ENCODE results near the gene PDZK1IP1.
"Not testable (repeated sequence)": the region's sequence is repeated elsewhere in the genome, so short reads cannot be mapped to it uniquely, and the experiment has no call there.

The PDZK1IP1 gene

DNA sequence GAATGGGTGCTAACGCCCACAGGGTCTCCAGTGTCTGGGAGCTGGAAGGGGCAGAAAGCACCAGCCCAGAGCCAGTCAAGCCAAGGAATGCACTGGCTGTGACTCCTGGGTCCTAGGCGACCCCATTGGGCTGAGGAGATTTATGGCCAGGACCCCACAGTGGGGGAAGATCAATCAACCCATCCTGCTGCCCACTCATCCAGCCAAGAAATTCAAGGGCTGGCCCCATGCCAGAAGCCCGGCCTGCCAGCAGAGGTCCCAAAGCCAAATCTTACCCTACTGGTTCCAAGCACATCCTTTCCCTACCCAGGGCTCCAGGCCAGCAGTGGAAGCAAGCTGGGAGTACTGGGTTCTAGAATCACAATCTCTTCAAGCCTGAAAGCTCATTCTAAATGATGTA lies 6.8 kb upstream of the PDZK1IP1 start:
- DNase-seq (ENCODE audit: low read depth, low spot score) = no peak

DNA sequence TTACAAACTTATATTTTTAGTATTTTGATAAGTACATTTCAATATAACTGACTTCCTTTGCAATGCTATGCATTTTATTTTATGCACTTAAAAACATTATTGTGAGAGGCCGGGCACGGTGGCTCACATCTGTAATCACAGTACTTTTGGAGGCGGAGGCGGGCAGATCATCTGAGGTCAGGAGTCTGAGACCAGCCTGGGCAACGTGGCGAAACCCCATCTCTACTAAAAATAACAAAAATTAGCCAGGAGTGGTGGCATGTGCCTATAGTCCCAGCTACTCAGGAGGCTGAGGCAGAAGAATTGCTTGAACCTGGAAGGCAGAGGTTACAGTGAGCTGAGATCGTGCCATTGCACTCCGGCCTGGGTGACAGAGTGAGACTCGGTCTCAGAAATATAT lies 6.1 kb upstream of the PDZK1IP1 start:
- DNase-seq (ENCODE audit: low read depth, low spot score) = not testable (repeated sequence)

DNA sequence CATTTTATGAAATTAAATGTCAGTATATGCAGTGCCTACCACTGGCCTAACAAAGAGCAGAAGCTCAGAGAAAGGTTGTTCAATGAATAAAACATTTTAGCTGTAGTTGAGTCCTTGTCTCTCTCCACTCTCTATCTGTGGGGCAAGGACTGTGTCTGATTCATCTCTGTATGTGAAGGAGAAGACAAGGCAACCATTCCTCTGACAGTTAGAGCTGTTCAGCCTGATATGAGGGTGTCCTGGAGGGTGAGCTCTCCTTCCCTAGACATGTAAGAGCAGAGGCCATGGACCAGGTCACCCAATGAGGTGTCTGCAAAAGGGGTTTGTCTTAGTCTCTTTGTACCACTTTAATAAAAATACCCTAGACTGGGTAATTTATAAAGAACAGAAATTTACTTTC lies 4.5 kb upstream of the PDZK1IP1 start:
- no peak for DNase-seq (ENCODE audit: low read depth, low spot score)

DNA sequence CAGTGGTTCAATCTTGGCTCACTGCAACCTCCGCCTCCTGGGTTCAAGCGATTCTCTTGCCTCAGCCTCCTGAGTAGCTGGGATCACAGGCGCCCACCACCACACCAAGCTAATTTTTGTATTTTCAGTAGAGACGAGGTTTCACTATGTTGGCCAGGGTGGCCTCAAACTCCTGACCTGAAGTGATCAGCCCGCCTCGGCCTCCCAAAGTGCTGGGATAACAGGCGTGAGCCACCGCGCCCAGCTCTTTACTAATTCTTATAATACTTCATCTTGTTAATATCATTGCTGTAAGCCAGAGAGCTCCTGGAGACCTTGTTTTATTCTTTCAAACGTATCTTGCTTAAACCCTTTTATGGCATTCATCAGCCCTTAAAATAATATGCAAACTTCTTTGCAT lies 3.7 kb upstream of the PDZK1IP1 start:
- not testable (repeated sequence) for DNase-seq (ENCODE audit: low read depth, low spot score)

DNA sequence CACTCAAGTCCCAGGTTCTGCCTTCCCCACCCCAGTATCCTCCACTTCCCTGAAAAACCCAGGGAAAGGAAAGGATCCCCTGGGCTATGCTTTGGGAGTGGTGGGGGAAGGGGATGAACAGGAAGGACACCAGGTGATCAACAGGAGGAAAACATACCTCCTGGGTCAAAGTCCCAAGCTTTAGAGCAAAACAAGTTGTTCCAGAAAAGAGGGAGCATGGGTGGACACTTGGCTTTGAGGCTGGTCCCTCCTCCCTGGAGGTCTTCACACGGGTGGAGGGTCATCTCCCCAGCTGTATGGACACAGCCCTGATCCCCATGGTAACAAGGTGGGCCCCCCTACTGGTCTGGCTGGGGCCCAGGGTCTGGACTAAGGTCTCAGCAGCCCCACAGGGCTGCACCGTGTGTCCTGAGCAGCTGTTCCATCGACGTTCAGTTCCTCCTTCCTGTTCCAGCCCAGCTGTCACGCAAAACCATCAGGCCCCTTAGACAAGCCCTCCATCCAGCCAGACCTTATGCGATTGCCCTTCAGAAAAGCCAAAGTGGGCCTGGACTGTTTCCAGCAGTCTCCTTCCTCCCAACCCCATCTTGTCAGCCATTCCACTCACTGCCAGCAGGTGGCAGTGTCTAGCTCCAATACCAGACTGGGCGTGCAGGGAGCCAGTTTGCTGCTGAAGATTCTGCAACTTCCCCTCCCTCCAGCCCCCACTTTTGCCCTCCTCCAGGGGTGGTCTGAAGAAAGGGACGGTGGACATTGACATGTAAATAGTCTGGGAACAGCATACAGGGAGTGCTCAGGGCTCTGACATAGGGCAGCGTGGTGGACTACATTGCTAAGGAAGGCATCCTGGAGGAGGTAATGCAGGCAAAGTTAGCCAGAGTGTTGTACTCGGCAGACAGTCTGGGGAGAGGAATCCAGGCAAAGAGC lies 2.9 kb upstream of the PDZK1IP1 start:
- peak; percentile 20 for DNase-seq (ENCODE audit: low read depth, low spot score)

DNA sequence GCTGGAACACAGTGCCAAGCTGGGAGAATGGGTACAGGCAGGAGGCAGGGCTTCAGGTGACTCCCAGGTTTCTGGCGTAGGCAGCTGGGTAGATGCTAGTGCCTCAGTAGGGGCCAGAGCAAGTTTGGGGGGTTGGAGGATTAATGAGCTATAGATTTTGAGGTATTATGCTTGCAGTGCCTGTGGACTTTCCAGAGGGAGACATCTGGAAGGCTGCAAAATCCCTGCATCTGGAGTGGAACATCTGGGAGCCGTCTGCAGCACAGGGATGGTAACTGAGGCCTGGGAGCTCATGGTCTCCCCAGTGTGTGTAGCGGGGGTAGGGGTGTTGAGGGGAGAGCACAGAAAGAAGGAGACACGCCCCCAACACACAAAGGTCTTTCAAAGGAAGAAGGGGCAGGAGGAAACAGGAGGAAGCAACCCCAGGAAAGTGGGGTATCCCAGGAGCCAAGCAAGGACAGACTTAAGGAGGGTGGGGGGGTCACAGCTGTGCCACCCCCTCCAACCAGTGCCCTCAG lies 2.2 kb upstream of the PDZK1IP1 start:
- no peak for DNase-seq (ENCODE audit: low read depth, low spot score)

DNA sequence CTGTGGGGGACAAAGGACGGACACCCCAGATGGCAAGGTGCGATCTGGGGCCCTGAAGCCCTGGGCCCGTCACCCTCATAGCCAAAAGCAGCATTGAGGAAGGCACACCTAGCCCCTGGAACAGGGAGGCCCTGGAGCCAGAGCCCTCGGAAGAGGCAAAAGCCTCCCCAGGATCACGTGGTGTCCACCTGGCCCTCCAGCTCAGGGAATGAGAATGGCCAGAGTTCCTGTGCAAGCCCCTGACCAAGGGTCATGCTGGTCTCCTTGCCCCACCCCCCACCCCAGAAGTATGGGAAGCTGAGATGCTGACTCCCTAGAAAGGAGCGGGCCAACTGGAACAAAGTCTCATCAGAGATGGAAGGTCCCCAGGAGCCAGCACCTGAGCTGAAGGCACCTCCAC lies 1.0 kb upstream of the PDZK1IP1 start:
- no peak for DNase-seq (ENCODE audit: low read depth, low spot score)

DNA sequence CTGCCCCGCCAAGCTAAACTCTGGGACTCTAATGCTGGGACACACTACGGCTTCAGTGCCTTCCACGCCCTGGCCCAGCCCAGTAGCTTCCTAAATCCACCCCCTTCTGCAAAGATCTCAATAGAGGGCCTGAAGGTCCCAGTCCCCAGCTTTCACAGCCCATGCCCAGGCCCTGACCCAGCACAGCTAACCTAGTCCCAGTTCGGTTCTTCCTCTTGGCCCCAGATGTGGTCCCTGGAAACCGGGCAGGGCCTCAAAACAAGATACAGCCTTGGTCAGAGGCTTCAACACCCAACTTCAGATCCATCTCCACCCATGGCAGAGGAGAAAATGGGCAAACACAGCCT lies 646 bp upstream of the PDZK1IP1 start:
- DNase-seq (ENCODE audit: low read depth, low spot score) = no peak

DNA sequence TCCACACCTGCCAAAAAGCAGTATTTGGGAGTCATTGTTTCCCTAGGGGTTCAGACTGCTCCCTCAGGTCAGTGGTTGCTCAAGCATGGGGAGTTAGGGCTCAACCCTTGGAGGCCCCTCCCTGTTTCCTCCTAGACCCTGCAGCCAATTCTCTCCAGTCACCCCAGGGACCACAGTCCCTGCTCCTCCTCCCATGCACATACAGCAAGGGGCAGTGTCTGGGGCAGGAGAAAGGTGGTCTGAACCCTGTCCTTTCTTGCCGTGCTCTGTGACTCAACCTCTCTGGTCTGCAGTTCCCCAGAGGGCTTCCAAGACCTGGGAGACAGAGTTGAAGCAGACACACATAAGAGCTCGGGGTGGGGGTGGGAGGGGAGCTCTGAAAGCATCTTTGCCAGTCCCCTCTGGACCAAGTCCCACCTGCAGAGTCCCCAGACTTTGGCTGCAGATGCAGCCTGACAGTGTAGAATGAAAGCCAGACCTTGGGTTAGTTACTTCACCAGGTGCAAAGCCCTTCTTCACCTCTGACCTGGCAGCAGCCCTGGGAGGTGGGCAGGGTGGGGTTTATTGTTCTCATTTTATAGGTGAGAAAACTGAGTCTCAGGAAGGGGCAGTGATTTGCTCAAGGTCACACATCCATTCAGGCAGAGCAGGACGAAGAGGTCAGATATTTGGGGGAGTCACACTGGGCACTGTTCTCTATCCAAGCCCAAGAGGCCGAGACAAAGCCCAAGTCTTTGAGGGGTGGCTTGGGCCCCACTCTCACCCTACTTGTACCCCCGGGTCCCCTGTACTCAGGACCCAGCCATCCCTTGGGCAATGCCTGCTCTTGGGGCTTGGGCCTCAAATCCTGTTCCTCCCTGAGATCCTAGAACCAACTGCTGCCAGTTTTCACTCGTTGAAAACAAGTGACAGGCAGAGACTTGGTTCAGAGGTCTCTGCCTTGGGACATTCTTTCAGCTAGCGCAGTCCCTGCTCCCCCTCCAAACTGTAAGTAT lies 748 bp downstream of the PDZK1IP1 start:
- no peak for DNase-seq (ENCODE audit: low read depth, low spot score)

DNA sequence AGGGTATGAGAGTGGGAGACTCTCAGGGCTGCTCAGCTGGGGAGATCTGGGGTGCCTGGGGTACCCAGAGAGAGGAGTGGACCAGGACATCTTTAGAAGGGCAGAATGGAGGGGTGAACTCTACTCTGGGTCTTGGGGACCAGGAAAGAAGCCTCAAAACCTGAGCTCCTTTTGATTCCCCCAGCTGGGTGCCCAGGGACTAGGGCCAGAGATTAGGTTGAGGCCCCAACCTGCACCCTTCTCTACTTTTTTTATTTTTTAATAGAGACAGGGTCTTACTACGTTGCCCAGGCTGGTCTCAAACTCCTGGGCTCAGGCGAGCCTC lies 1.9 kb downstream of the PDZK1IP1 start:
- no peak for DNase-seq (ENCODE audit: low read depth, low spot score)

DNA sequence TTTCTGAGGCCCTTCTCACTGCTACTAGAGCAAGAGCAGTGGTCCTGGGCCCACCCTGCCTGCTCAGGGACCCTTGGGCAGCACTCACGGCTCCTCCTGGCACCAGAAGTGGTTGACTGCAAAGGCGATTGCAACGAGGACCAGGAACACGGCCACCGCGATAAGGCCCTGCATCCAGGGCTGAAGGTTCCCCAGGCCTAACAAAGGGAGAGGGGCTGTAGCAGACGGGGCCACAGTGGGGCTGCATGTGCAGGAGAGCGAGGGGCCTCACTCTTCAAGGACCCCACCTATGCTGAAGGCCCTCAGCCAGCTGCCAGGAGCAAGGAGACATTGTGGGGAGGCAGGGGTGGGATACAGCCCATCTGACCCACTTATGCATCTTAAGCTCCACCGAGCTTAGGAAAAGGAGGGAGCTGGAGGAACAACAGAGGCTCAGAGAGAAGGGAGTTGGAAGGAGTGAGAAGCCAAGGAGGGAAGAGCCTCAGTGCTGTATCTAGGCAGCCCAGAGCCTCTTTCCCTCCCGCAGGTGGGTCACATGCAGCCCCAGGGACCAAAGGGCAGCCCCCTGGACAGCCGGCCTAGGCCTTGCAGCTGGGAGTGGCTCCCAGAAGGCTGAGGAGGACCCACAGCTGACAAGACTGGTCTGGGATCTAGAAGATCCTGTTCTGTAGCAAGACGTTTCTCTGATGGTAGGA lies 2.5 kb downstream of the PDZK1IP1 start:
- no peak for DNase-seq (ENCODE audit: low read depth, low spot score)

DNA sequence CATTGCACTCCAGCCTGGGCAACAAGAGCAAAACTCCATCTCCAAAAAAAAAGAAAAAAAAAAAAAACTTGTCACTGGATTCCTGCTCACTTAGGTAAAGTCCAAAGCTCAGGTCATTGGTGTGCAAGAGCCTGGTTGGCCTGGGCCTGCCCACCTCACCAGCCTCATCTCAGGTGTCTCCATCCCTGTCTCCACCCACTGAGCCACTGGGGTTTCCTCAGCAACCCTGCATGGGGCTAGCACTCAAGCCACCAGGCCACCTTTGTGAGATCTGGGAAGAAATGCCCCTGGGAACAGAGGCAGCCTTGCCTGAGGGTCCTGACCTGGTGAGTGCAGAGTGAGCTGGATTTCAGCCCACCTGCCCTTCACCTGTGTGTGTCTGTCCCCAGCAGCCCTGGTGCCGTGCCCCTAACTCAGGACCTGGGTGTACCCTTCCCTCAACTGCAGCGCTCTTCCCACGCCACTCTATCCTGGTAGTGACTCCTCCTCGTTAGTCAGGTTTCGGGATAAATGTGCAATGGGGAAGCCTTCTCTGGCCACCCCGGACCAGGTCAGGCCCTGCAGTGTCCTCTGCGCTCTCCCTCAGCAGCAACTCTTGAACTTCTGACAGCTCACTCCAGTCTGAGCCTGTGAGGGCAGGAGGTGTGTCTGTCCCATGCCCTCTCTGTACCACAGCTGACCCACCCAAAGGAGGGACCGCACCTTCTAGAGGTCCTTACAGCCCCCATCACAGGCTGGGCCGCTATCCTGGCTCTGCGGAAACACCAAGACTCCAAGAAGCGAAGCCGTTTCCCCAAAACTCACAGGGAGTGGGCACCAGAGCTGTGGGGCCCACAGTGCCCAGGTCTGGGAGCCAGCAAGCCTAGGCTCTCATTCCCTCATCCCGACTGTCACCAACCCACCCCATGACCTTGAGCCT lies 3.3 kb downstream of the PDZK1IP1 start:
- DNase-seq (ENCODE audit: low read depth, low spot score) = no peak

DNA sequence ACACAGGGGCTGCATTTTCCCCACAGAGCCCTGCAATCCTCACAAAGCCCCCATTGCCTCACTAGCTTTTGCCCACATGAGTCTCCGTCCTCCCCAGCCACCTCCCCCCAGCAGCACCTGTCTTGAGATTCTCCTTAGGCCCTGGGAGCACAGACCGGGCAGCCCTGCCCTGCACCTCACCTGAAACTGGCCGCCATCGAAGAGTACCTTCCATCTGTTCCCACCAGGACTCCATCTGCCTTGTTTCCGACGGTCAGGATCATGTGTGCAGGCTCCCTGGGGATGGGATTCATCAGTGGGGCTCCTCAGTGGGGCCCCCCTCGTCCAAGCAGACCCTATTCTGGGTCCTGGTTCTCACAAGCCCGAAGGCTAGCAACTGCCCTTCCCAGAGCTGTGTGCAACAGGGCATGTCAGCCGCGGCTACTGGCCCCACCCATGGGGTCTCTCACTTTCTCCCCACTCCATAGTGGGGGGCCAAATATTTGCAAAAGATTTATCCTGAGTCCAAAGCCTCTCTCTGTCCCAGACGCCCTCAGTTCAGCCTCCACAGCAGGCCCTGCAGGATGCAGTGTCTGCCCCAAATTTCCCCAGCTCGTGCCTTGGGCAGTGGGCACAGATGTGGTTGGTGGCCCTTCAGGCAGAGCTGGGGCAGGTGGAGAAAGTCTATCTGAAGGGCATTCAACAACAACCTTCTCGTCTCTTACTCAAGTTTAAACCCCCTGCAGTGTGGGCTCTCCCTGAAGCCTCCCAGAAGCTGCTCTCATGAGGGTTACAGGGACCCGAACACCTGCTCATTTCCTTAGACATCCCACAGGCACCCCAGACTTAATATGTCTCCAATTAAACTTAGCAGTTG lies 4.8 kb downstream of the PDZK1IP1 start:
- DNase-seq (ENCODE audit: low read depth, low spot score) = no peak

DNA sequence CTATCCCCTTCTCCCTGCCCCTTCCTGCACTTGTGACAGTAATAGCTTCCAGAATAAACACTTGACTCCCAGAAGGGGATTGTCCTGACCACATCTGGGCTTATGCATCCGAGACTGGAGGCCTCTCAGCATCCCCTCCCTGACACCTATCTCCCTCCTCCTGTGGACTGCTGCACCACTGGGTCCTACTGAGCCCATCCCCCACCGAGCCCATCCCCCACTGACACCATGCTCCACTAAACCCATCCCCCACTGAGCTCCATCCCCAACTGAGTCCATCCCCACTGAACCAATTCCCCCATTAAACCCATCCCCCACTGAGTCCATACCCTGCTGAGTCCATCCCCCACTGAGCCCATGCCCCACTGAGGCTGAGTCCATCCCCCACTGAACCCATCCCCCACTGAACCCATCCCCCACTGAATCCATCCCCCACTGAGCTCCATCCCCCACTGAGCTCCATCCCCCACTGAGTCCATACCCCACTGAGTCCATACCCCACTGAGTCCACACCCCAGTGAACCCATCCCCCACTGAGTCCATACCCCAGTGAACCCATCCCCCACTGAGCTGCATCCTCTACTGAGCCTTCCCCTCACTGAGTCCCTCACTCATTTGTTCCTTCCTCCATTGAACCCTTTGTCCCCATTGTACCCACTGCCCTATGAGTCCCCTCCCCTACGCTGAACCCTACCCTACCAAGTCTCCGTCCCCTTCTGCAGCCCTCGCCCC lies 5.6 kb downstream of the PDZK1IP1 start:
- DNase-seq (ENCODE audit: low read depth, low spot score) = no peak

DNA sequence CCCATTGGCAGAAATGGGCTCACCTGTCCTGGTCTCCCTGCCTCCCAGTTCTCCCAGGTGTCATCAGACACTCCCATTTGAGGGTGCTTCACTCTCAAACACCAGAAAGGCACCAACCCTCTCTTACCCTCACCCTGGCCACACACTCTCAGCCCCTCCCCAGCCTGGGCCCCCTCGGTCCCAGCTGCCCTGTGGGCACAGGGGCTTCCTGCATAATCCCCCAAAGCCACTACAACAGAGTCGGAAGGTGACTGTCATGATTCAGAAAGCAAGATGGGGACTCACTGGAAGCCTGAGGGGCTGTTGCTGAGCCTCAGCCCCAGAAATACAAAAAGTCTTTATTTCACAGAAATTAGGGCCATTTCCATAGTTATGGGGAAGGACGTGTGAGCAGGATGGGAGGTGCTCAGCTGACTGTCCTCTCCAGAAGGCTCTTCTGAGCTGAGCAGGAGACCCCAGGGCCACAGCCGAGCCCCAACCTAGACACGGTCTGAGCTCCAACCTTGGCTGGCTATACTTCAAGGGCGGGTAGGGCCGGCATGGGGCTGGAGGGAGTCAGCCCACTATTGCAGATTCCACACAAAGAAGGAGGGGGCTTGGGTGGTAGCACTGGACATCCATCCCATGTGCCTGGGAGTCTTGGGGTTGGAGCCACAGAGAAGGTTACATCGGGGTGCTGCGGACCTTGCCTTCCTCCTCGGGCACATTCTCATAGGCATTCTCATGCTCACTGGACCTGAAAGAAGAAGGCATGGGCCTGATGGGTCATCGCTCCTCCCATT lies 6.3 kb downstream of the PDZK1IP1 start:
- DNase-seq (ENCODE audit: low read depth, low spot score) = no peak

DNA sequence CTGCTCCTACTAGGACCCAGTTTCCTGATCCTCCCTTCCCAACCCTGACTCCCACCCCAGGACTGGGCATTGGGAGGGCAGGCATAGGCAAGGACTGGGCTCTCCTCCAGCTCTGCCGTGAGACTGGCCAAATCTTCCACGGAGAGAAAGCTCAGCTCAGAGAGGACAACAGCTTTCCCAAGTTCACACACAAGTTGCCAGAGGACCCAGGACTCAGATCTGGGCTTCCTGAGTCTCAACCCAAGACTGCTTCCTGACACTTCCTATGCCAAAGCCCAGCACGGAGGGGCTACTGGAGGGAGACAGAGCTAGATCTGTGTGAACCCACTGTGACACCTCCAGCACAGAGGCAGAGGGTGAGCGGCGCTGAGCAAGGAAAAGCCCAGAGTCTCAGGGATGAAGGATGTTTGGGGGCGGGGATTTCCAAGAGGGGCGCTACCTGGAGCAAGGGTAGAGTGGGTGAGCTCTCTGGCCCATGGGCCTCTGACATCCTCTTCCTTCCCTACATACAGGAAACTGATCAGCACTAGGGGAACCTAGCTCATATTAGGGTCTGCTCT lies 7.1 kb downstream of the PDZK1IP1 start:
- DNase-seq (ENCODE audit: low read depth, low spot score) = no peak

DNA sequence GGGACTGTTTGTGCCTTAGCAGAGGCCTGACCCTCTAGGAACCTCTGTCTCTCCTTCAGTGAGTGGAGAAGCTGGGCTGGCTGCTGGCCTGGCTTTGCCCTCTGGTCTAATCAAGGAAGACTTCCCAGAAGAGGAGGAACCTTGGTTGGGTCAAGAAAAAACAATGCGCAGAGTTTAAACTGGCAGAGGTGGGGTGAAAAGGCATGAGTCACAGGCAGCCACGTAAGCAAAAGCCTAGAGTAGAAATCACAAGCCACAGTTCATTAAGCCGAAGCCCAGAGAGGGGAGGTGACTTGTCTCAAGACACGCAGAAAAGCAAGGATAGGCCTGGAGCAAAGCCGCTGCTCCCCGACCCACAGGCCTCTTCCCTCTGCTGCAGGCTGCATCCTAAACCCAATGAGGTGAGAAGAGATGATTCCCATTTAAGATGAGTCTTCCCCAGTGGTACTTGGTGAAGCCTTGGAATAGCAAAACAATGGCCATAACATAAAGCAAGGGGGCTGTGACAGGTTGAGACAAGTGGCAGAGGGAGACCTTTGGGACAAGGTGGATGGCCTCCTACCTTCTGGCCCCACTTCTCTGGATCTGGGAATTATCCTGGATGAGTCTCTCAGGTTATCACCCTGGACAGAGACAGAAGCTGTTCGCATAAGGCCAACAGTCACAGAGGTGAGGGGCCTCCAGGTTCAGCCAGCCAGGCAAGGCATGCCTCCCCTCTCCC lies 7.7 kb downstream of the PDZK1IP1 start:
- DNase-seq (ENCODE audit: low read depth, low spot score) = no peak

All from brain pericyte (primary cell).